K562 (cell line): ENCODE measurements around the gene MYO1E.

Source experiments
- CTBP1 ChIP-seq: fragments of 450-650 bp; IDR thresholded peaks from 2 replicates; pipeline ENCODE4 v1.6.1; 2016; ENCODE audit warnings: borderline replicate concordance
- CTCF ChIP-seq, 3 experiments: IDR thresholded peaks in 2 of 3; conservative IDR thresholded peaks in 1 of 3; 2 replicates each; pipeline ENCODE4 v1.5.1; 2011 to 2012; ENCODE audit warnings: low read length in 3 of 3, mild to moderate bottlenecking in 3 of 3, control low read depth in 2 of 3, improper control_type of control experiment in 1 of 3, inconsistent platforms in 1 of 3, low read depth in 1 of 3, mixed read lengths in 1 of 3, moderate library complexity in 1 of 3; ENCODE audit not compliant: insufficient read depth in 2 of 3
- ELK3 ChIP-seq: fragments of 450-650 bp; formaldehyde crosslinking; IDR thresholded peaks from 2 replicates; pipeline ENCODE4 v1.4.0; 2020; ENCODE audit warnings: mild to moderate bottlenecking
- EZH2 ChIP-seq: IDR thresholded peaks from 2 replicates; pipeline ENCODE4 v1.6.1; 2012; ENCODE audit warnings: low read depth, mild to moderate bottlenecking, inconsistent platforms, low read length, borderline replicate concordance
- FOXA1 ChIP-seq: fragments of 450-650 bp; IDR thresholded peaks from 2 replicates; pipeline ENCODE4 v1.6.1; 2016; ENCODE audit warnings: mild to moderate bottlenecking, borderline replicate concordance
- HNRNPUL1 ChIP-seq: fragments of 200-400 bp; formaldehyde crosslinking; IDR thresholded peaks from 2 replicates; pipeline ENCODE4 v1.6.1; 2017; ENCODE audit warnings: low read length
- IRF2 ChIP-seq: sonication (generic); formaldehyde crosslinking; IDR thresholded peaks from 2 replicates; pipeline ENCODE4 v1.8.1; 2022; ENCODE audit warnings: mild to moderate bottlenecking, missing genetic modification reagents
- MAX ChIP-seq: sonication (generic); formaldehyde crosslinking; IDR thresholded peaks from 2 replicates; pipeline ENCODE4 v1.9.0; 2022; ENCODE audit warnings: mild to moderate bottlenecking, missing genetic modification reagents
- PHF21A ChIP-seq: fragments of 450-650 bp; IDR thresholded peaks from 2 replicates; pipeline ENCODE4 v1.6.1; 2017; ENCODE audit warnings: low read depth, borderline replicate concordance
- SAFB2 ChIP-seq: fragments of 200-400 bp; formaldehyde crosslinking; IDR thresholded peaks from 2 replicates; pipeline ENCODE4 v1.6.1; 2018; ENCODE audit warnings: borderline replicate concordance, low read length, low read depth, moderate library complexity; ENCODE audit not compliant: severe bottlenecking
- ZNF668 ChIP-seq: fragments of 250-450 bp; sonication (Bioruptor Pico); IDR thresholded peaks from 2 replicates; pipeline ENCODE4 v1.8.0; 2022; ENCODE audit warnings: mild to moderate bottlenecking, inconsistent platforms
- TF ChIP-seq, protein P1 (sequence below): sonication (generic); formaldehyde crosslinking; IDR thresholded peaks from 2 replicates; pipeline ENCODE4 v1.8.0; 2023; ENCODE audit warnings: missing genetic modification reagents, mild to moderate bottlenecking, borderline replicate concordance

- TF ChIP-seq ZNF668 (CRISPR knock-in tag): no peak
- TF ChIP-seq MAX (CRISPR knock-in tag): no peak
- TF ChIP-seq CTBP1: no peak
- TF ChIP-seq EZH2: no peak
- no peak for TF ChIP-seq HNRNPUL1
- TF ChIP-seq, protein P1, sequence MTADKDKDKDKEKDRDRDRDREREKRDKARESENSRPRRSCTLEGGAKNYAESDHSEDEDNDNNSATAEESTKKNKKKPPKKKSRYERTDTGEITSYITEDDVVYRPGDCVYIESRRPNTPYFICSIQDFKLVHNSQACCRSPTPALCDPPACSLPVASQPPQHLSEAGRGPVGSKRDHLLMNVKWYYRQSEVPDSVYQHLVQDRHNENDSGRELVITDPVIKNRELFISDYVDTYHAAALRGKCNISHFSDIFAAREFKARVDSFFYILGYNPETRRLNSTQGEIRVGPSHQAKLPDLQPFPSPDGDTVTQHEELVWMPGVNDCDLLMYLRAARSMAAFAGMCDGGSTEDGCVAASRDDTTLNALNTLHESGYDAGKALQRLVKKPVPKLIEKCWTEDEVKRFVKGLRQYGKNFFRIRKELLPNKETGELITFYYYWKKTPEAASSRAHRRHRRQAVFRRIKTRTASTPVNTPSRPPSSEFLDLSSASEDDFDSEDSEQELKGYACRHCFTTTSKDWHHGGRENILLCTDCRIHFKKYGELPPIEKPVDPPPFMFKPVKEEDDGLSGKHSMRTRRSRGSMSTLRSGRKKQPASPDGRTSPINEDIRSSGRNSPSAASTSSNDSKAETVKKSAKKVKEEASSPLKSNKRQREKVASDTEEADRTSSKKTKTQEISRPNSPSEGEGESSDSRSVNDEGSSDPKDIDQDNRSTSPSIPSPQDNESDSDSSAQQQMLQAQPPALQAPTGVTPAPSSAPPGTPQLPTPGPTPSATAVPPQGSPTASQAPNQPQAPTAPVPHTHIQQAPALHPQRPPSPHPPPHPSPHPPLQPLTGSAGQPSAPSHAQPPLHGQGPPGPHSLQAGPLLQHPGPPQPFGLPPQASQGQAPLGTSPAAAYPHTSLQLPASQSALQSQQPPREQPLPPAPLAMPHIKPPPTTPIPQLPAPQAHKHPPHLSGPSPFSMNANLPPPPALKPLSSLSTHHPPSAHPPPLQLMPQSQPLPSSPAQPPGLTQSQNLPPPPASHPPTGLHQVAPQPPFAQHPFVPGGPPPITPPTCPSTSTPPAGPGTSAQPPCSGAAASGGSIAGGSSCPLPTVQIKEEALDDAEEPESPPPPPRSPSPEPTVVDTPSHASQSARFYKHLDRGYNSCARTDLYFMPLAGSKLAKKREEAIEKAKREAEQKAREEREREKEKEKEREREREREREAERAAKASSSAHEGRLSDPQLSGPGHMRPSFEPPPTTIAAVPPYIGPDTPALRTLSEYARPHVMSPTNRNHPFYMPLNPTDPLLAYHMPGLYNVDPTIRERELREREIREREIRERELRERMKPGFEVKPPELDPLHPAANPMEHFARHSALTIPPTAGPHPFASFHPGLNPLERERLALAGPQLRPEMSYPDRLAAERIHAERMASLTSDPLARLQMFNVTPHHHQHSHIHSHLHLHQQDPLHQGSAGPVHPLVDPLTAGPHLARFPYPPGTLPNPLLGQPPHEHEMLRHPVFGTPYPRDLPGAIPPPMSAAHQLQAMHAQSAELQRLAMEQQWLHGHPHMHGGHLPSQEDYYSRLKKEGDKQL (CRISPR knock-in tag): no peak
- no peak for TF ChIP-seq PHF21A
- TF ChIP-seq IRF2 (CRISPR knock-in tag): no peak
- no peak for TF ChIP-seq ELK3 (CRISPR knock-in tag)
- no peak for TF ChIP-seq FOXA1
- no peak for TF ChIP-seq SAFB2
- TF ChIP-seq CTCF (IDR thresholded peaks at IDR 0.05 in 2 of 3, conservative IDR thresholded peaks at IDR 0.05 in 1 of 3; ENCODE audit: insufficient read depth in 2 of 3, low read depth in 1 of 3, low read length in 3 of 3): no peak
Measured at GRCh38 chr15:59338414-59338813, 34.3 kb downstream of the MYO1E start.
